PC-9 (cell line): ENCODE data around the gene SORBS1. TPM values are rescaled to one million over a fixed set of nuclear protein-coding genes. Genes with fewer than 3 reads are reported as not detected.
A peak's percentile ranks its signal among the peaks of the same experiment; 100 is the strongest.

Source experiments
- BruUV-seq: library from RNA; stranded (reverse); fragments of 400-500 nt; replicated peaks from 2 replicates; lab custom pipeline; 2021; lab: Mats Ljungman, UMichigan
- CTCF ChIA-PET: fragments of 300-600 bp; sonication (Branson Sonifier 250); formaldehyde crosslinking; loops from one replicate; lab custom pipeline; 2022; ENCODE audit warnings: antibody characterized with exemption; lab: Charles Lee
- POLR2A ChIA-PET: fragments of 300-600 bp; sonication (Branson Sonifier 250); formaldehyde crosslinking; loops from one replicate; lab custom pipeline; 2022; ENCODE audit warnings: antibody characterized with exemption; ENCODE audit not compliant: unreplicated experiment; lab: Charles Lee
- DNase-seq, 2 experiments: peaks; one replicate each; pipeline versions ENCODE4 v3.0.0 to v3.0.0-alpha.2; 2015 to 2022; ENCODE audit warnings: mixed read lengths in 1 of 2
- H2AFZ ChIP-seq: fragments of 200-600 bp; sonication (generic); 2 replicates; pipeline ENCODE4 v1.8.1; 2017; ENCODE audit warnings: antibody characterized with exemption
- H3F3A ChIP-seq: fragments of 200-600 bp; sonication (generic); 2 replicates; pipeline ENCODE4 v1.8.1; 2017; ENCODE audit warnings: antibody characterized with exemption, mild to moderate bottlenecking, low read depth; ENCODE audit not compliant: insufficient read depth
- H3K27ac ChIP-seq: fragments of 200-600 bp; sonication (generic); 2 replicates; pipeline ENCODE4 v1.6.1; 2016; ENCODE audit warnings: mixed run types
- H3K27me3 ChIP-seq: fragments of 200-600 bp; sonication (generic); 2 replicates; pipeline ENCODE4 v1.6.1; 2016; ENCODE audit warnings: low read depth, mixed run types; ENCODE audit not compliant: insufficient read depth
- H3K36me3 ChIP-seq: fragments of 200-600 bp; sonication (generic); 2 replicates; pipeline ENCODE4 v1.6.1; 2016; ENCODE audit warnings: low read depth, mixed run types
- H3K4me1 ChIP-seq: fragments of 200-600 bp; sonication (generic); replicated peaks from 2 replicates; pipeline ENCODE4 v1.6.1; 2016; ENCODE audit warnings: mixed run types; ENCODE audit not compliant: insufficient read depth
- H3K4me2 ChIP-seq: fragments of 200-600 bp; sonication (generic); 2 replicates; pipeline ENCODE4 v1.6.1; 2017; ENCODE audit warnings: mixed run types
- H3K4me3 ChIP-seq: fragments of 200-600 bp; sonication (generic); 2 replicates; pipeline ENCODE4 v1.6.1; 2016; ENCODE audit warnings: mixed run types
- H3K79me2 ChIP-seq: fragments of 200-600 bp; sonication (generic); 2 replicates; pipeline ENCODE4 v1.6.1; 2017; ENCODE audit warnings: low read depth, mixed run types
- H3K9me2 ChIP-seq: fragments of 200-600 bp; sonication (generic); 2 replicates; pipeline ENCODE4 v1.8.1; 2017; ENCODE audit warnings: mild to moderate bottlenecking; ENCODE audit not compliant: insufficient read depth
- H3K9me3 ChIP-seq: fragments of 200-600 bp; sonication (generic); 2 replicates; pipeline ENCODE4 v1.8.1; 2016; ENCODE audit warnings: low read depth; ENCODE audit not compliant: insufficient read depth
- H4K20me1 ChIP-seq: fragments of 200-600 bp; sonication (generic); 2 replicates; pipeline ENCODE4 v1.8.1; 2017; ENCODE audit not compliant: insufficient read depth
- EZH2 ChIP-seq: fragments of 200-600 bp; sonication (generic); IDR thresholded peaks from 2 replicates; pipeline ENCODE4 v1.8.0; 2017; ENCODE audit warnings: antibody characterized with exemption, low read depth
- intact Hi-C: fragments of 100-400 bp; cut with micrococcal nuclease; formaldehyde crosslinking; loops from one replicate; pipeline ENCODE4 v1.10.0; 2022; ENCODE audit not compliant: unreplicated experiment
- total RNA-seq: library from RNA; stranded (reverse); gene quantifications from 2 replicates; pipeline ENCODE4 v1.2.3, GENCODE V29; 2021
- TF ChIP-seq, protein P1 (sequence below): fragments of 200-600 bp; sonication (generic); conservative IDR thresholded peaks from 2 replicates; pipeline ENCODE4 v1.6.1; 2017; ENCODE audit warnings: mixed run types, antibody characterized with exemption, mild to moderate bottlenecking, moderate library complexity

SORBS1 gene
- total RNA-seq, 1 experiment from 2014 or later: 5.0 TPM

DNA sequence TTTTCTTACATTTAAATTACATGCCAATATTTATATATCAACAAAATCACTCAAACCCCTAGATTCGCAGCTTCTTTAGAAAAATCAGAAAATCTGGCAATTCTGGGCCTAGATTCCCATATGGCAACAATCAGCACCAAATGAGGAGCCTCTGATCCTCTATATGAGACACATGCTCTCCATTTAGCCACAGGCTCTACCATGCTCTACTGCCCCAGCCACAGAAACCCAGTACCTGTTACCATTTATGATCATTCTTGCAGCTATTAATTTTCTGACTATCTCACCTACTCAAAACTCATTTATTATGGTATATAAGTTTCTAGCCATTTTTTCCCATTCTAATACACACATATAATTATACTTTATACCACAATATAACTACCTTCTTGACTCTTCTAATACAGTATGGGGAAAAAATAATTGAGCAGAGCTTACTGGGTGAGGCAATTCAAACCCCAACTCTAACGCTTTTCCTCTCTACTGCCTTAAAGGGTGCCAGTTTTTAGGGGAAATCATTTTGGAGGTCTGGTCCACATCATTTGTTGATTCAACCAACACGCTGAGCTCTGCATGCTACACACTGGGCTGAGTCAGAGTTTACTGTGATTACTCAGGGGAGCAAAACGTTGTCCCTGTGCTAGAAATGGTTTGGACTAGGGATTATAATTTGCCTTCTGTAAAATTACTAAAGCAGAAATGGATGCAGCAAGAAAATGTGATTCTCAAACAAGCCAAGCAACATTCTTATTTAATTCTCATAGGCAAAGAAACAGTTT, 281.9 kb downstream of the SORBS1 start:
- no peaks in the 10 kb centered on the region for H3K27me3 ChIP-seq
- DNase-seq: no peak
- no peaks in the 10 kb centered on the region for H3K9me3 ChIP-seq
- H3K27ac ChIP-seq: no peak overlapping the region
- H3K9me2 ChIP-seq: no peaks in the 10 kb centered on the region
- no TSS peak for BruUV-seq
- peaks cover 7% of the 10 kb centered on the region for H3K4me1 ChIP-seq
- no peaks in the 10 kb centered on the region; the same call in 1 of the 2 replicates for H3K36me3 ChIP-seq
- peaks cover 87% of the 10 kb centered on the region for H3K79me2 ChIP-seq
- TF ChIP-seq, protein P1, sequence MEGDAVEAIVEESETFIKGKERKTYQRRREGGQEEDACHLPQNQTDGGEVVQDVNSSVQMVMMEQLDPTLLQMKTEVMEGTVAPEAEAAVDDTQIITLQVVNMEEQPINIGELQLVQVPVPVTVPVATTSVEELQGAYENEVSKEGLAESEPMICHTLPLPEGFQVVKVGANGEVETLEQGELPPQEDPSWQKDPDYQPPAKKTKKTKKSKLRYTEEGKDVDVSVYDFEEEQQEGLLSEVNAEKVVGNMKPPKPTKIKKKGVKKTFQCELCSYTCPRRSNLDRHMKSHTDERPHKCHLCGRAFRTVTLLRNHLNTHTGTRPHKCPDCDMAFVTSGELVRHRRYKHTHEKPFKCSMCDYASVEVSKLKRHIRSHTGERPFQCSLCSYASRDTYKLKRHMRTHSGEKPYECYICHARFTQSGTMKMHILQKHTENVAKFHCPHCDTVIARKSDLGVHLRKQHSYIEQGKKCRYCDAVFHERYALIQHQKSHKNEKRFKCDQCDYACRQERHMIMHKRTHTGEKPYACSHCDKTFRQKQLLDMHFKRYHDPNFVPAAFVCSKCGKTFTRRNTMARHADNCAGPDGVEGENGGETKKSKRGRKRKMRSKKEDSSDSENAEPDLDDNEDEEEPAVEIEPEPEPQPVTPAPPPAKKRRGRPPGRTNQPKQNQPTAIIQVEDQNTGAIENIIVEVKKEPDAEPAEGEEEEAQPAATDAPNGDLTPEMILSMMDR: no peak
- no peak for TF ChIP-seq EZH2
- H3K4me2 ChIP-seq: peak overlapping the region; percentile 19; the same call in 1 of the 2 replicates
- ChIA-PET POLR2A (no interaction called here), CTCF (no interaction called here)
- intact Hi-C loops: no loop called here
- no peak overlapping the region for H3K4me3 ChIP-seq
- H2AFZ ChIP-seq: no peak overlapping the region
- no peaks in the 10 kb centered on the region for H4K20me1 ChIP-seq
- H3F3A ChIP-seq: 0 out of 2 replicates have a peak, but pooled peaks cover 9% of the 10 kb centered on the region

DNA sequence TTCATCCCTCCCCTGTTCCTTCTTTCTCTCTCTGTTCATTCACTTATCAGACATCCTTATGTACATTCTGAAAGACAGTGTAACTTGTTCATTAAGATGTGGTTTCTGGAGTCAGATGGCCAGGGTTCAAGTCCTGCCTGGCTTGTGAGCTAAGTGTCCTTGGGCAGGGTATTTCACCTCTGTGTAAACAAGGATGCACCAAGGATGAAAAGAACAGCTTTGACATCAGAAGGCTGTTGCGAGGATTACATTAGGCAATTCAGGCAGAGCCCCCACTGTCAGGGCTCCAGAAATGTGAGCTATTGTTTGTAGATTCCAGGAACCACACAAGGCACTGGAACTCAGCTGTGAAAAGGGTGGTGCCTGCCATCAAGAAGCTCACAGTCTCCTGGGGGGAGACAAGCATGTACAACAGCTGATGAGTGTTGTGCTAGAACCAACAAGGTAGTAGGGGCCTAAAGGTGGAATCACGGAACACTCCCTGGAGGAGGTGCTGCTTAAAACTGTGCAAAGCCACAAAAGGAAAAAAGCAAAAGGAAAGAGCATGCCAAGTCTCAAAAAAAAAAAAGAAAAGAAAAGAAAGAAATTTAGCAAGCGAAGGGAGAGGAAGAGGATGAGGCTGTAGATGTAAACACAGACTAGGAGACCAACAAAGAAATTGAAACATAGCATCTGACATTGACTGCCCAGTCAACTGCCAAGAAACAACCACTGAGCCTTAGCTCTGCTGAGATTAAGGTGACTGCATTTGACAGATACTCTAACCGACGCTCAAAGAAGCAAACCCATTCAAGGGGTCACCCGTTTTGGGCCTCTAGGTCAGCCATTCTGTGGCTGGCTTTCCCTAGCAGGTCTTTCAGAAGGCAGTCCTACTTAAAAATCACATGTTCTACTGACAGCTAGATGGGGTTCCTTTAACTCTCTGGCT, 282.8 kb downstream of the SORBS1 start:
- H3K36me3 ChIP-seq: no peaks in the 10 kb centered on the region; the same call in 1 of the 2 replicates
- H3K4me3 ChIP-seq: no peak overlapping the region
- no peaks in the 10 kb centered on the region for H3K9me3 ChIP-seq
- DNase-seq: no peak
- peaks cover 14% of the 10 kb centered on the region; the same call in 1 of the 2 replicates for H3F3A ChIP-seq
- no peak overlapping the region for H3K27ac ChIP-seq
- peaks cover 90% of the 10 kb centered on the region for H3K79me2 ChIP-seq
- H3K4me2 ChIP-seq: no peak overlapping the region
- TF ChIP-seq EZH2: no peak
- TF ChIP-seq, protein P1: no peak
- ChIA-PET POLR2A (interaction anchor here (0.7 kb wide), 1 partner anchor 11 kb away, joined by 3 read pairs; no protein-coding TSS in a partner anchor), CTCF (no interaction called here)
- no peaks in the 10 kb centered on the region for H3K27me3 ChIP-seq
- peaks cover 15% of the 10 kb centered on the region for H3K4me1 ChIP-seq
- intact Hi-C loops: no loop called here
- no peak overlapping the region for H2AFZ ChIP-seq
- no TSS peak for BruUV-seq
- H3K9me2 ChIP-seq: no peaks in the 10 kb centered on the region
- no peaks in the 10 kb centered on the region for H4K20me1 ChIP-seq

DNA sequence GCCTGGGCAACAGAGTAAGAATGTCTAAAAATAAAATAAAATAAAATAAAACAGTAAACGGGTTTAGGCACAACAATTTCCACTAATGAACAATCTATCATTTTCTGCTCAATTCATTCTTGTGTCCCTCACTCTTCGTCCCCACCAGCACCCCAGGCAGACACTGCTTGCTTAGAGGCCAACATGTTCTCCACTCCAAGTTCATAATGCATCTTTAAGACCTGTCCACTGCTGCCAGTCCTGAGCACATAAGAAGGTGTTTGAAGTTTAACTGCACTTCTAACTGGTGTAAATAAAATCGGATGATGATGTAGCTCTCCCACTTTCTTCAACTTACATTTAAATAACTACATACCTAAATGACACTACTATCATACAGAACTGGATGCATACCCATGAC, 283.6 kb downstream of the SORBS1 start:
- intact Hi-C loops: no loop called here
- Histone ChIP-seq H3K27me3 (no peaks in the 10 kb centered on the region), H2AFZ (no peak overlapping the region), H3F3A (peaks cover 14% of the 10 kb centered on the region; the same call in 1 of the 2 replicates), H3K4me3 (no peak overlapping the region), H3K4me2 (no peak overlapping the region), H3K27ac (no peak overlapping the region), H4K20me1 (no peaks in the 10 kb centered on the region), H3K4me1 (peaks cover 22% of the 10 kb centered on the region), H3K9me3 (no peaks in the 10 kb centered on the region), H3K79me2 (peaks cover 92% of the 10 kb centered on the region), H3K9me2 (no peaks in the 10 kb centered on the region), H3K36me3 (no peaks in the 10 kb centered on the region; the same call in 1 of the 2 replicates)
- POLR2A ChIA-PET: no interaction called here
- CTCF ChIA-PET: no interaction called here
- TF ChIP-seq, protein P1: no peak
- TF ChIP-seq EZH2: no peak
- DNase-seq: no peak
- BruUV-seq: no TSS peak
